HCT116 (cell line): ENCODE data around the gene CEMP1. TPM values are rescaled to one million over a fixed set of nuclear protein-coding genes. Genes with fewer than 3 reads are reported as not detected.
A peak's percentile ranks its signal among the peaks of the same experiment; 100 is the strongest.

Source experiments
- ATAC-seq: fragments of 200-7000 bp; cut with Tn5 transposase; 2 replicates; pipeline ENCODE4 v1.9.1; 2020; ENCODE audit warnings: mild to moderate bottlenecking, moderate library complexity
- BruUV-seq: library from RNA; stranded (reverse); fragments of 400-500 nt; replicated peaks from 2 replicates; lab custom pipeline; 2021; lab: Mats Ljungman, UMichigan
- CTCF ChIA-PET: fragments of 300-600 bp; sonication (Branson Sonifier 250); formaldehyde crosslinking; loops from one replicate; lab custom pipeline; 2021; ENCODE audit warnings: antibody characterized with exemption; lab: Charles Lee
- POLR2A ChIA-PET: fragments of 300-600, 350-600 bp; sonication (Branson Sonifier 250); formaldehyde crosslinking; loops from one replicate; lab custom pipeline; 2021; ENCODE audit warnings: antibody characterized with exemption; lab: Charles Lee
- RAD21 ChIA-PET, 2 experiments: fragments of 300-600 bp; sonication (Branson Sonifier 250); formaldehyde crosslinking; loops; one replicate each; lab custom pipeline; 2023; ENCODE audit warnings: low total read pairs in 2 of 2; ENCODE audit not compliant: uncharacterized antibody in 2 of 2, unreplicated experiment in 2 of 2, low non-redundant PET in 1 of 2; lab: Charles Lee
- DNase-seq: peaks from one replicate; pipeline ENCODE4 v3.0.0-alpha.2; 2010; ENCODE audit warnings: low read depth, low spot score
- H2AFZ ChIP-seq: fragments of 200-600 bp; shearing (Covaris generic), sonication (generic); 2 replicates; pipeline ENCODE4 v1.6.1; 2017; ENCODE audit warnings: low read depth, mixed run types, mixed read lengths, antibody characterized with exemption, low read length; ENCODE audit not compliant: poor library complexity, severe bottlenecking
- H3K27ac ChIP-seq: 2 replicates; pipeline ENCODE4 v1.5.1; 2012; ENCODE audit warnings: low read depth, low read length
- H3K27me3 ChIP-seq: fragments of 200-600 bp; sonication (generic); 2 replicates; pipeline ENCODE4 v1.6.1; 2016; ENCODE audit warnings: mixed run types, low read length, mixed read lengths; ENCODE audit not compliant: insufficient read depth
- H3K36me3 ChIP-seq, 2 experiments: fragments of 200-500 bp in 1 of 2; fragments of 200-600 bp in 1 of 2; sonication (Bioruptor generic) in 1 of 2; sonication (generic) in 1 of 2; 2 replicates each; pipeline versions ENCODE4 v1.5.1 to v1.6.1; 2014 to 2016; ENCODE audit warnings: low read length in 2 of 2, inconsistent platforms in 1 of 2, mixed read lengths in 1 of 2, mixed run types in 1 of 2; ENCODE audit not compliant: insufficient read depth in 2 of 2, control insufficient read depth in 1 of 2
- H3K4me1 ChIP-seq, 2 experiments: fragments of 200-600 bp in 1 of 2; sonication (generic) in 1 of 2; 2 replicates each; pipeline versions ENCODE4 v1.5.1 to v1.6.1; 2012 to 2017; ENCODE audit warnings: low read length in 2 of 2, inconsistent platforms in 1 of 2, mild to moderate bottlenecking in 1 of 2, mixed read lengths in 1 of 2, mixed run types in 1 of 2, moderate library complexity in 1 of 2; ENCODE audit not compliant: insufficient read depth in 2 of 2, control insufficient read depth in 1 of 2
- H3K4me2 ChIP-seq: fragments of 200-600 bp; sonication (generic); 2 replicates; pipeline ENCODE4 v1.6.1; 2017; ENCODE audit warnings: mixed run types, low read length, mixed read lengths
- H3K4me3 ChIP-seq, 2 experiments: fragments of 200-600 bp in 1 of 2; sonication (generic) in 1 of 2; replicated peaks in 1 of 2; 2 replicates each; pipeline ENCODE4 v1.5.1; 2011 to 2016; ENCODE audit warnings: low read length in 2 of 2, control low read depth in 1 of 2, low read depth in 1 of 2, mild to moderate bottlenecking in 1 of 2, mixed read lengths in 1 of 2, mixed run types in 1 of 2
- H3K79me2 ChIP-seq: fragments of 200-600 bp; sonication (generic); 2 replicates; pipeline ENCODE4 v1.6.1; 2017; ENCODE audit warnings: mild to moderate bottlenecking, mixed run types, low read length, moderate library complexity, mixed read lengths; ENCODE audit not compliant: insufficient read depth
- H3K9ac ChIP-seq: fragments of 200-600 bp; sonication (generic); 2 replicates; pipeline ENCODE4 v1.6.1; 2016; ENCODE audit warnings: low read length, mixed read lengths
- H3K9me2 ChIP-seq: fragments of 200-600 bp; sonication (generic), shearing (Covaris generic); 2 replicates; pipeline ENCODE4 v1.6.1; 2017; ENCODE audit warnings: mixed run types, mild to moderate bottlenecking, moderate library complexity; ENCODE audit not compliant: insufficient read depth
- H3K9me3 ChIP-seq, 2 experiments: fragments of 200-500 bp in 1 of 2; fragments of 200-600 bp in 1 of 2; sonication (Bioruptor generic) in 1 of 2; sonication (generic) in 1 of 2; 2 replicates each; pipeline ENCODE4 v1.6.1; 2014 to 2017; ENCODE audit warnings: low read length in 2 of 2, mixed read lengths in 2 of 2, inconsistent platforms in 1 of 2, low read depth in 1 of 2, mild to moderate bottlenecking in 1 of 2, mixed run types in 1 of 2, moderate library complexity in 1 of 2; ENCODE audit not compliant: control insufficient read depth in 1 of 2, insufficient read depth in 1 of 2
- H4K20me1 ChIP-seq: fragments of 200-600 bp; sonication (generic), shearing (Covaris generic); 2 replicates; pipeline ENCODE4 v1.6.1; 2017; ENCODE audit warnings: mixed run types, mild to moderate bottlenecking, moderate library complexity; ENCODE audit not compliant: insufficient read depth
- RAD21 ChIP-seq: IDR thresholded peaks from 2 replicates; pipeline ENCODE4 v1.6.1; 2012; ENCODE audit warnings: low read depth, mild to moderate bottlenecking
- SIN3A ChIP-seq: IDR thresholded peaks from 2 replicates; pipeline ENCODE4 v1.6.1; 2012; ENCODE audit warnings: low read depth
- YY1 ChIP-seq: IDR thresholded peaks from 2 replicates; pipeline ENCODE4 v1.6.1; 2011; ENCODE audit warnings: low read length, low read depth, moderate library complexity, mild to moderate bottlenecking; ENCODE audit not compliant: insufficient replicate concordance; ENCODE audit errors: extremely low read depth
- intact Hi-C: fragments of 100-400 bp; cut with micrococcal nuclease; formaldehyde crosslinking; loops from 2 replicates; pipeline ENCODE4 v1.10.0; 2022
- total RNA-seq: library from RNA; stranded (reverse); gene quantifications from one replicate; pipeline ENCODE4 v1.2.1, GENCODE V29; 2021; ENCODE audit not compliant: unreplicated experiment
- TF ChIP-seq, protein P1 (sequence below), 3 experiments: fragments of 200-600 bp in 1 of 3; sonication (generic) in 1 of 3; IDR thresholded peaks in 2 of 3; conservative IDR thresholded peaks in 1 of 3; 2 replicates each; pipeline ENCODE4 v1.5.1; 2012 to 2017; ENCODE audit warnings: low read depth in 2 of 3, low read length in 2 of 3, antibody characterized with exemption in 1 of 3, borderline replicate concordance in 1 of 3, control low read depth in 1 of 3, mild to moderate bottlenecking in 1 of 3, mixed read lengths in 1 of 3, mixed run types in 1 of 3, moderate library complexity in 1 of 3; ENCODE audit not compliant: insufficient read depth in 1 of 3

The CEMP1 gene
- total RNA-seq, 1 experiment from 2014 or later, result 0.32 TPM

DNA sequence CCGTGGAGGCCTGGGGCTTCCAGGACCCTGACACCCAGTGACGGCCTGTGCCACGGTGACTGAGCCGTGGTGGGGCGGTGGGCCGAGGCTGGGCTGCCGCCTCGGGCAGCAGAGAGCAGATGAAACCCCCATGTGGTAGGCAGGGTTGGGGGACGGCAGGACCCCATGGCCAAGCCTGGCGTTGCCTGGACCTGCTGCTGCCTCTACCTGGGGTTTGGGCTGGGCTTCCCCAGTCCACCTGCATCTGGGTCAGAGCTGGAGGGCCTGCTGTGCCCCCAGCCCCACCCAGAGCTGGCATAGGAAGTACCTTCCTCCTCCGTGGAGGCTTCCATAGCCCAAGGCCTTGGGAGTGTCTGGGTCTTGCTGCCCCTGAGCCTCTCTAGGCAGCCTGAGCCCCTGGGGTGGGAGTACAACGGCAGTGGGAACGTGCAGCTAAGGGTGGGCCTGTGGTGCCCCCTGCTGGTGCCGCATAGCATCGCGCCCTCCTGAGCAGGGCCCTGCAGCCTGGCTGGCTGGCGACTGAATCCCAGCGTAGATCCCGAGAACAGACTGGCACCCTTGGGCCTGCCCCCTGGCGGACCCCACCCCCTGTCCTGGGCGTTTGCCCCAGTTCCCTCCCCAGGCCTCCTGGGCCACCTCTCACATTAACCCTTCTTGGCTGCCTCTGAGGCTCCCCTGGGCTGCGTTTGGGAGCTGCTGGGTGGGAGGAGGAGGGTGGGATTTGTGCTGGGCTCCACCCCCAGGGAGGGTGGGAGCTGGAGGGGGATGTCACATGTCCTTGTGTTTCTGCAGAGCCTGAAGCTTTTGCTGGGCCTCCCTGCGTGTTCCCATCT is 30.1 kb downstream of the CEMP1 start:
- H3K27ac ChIP-seq, result no peak overlapping the region; the same call in 1 of the 2 replicates
- H3K9ac ChIP-seq, result no peak overlapping the region
- ChIA-PET POLR2A (interaction anchor here (1.0 kb wide), 1 partner anchor 32 kb away, joined by 3 read pairs; no protein-coding TSS in a partner anchor), CTCF (interaction anchor here (0.5 to 1.7 kb wide), 12 partner anchors 10 to 636 kb away, joined by 3 to 15 read pairs (median 4); partner anchors contain the start of gene ECI1), RAD21 (interaction anchor here (0.9 kb wide), 2 partner anchors 26 to 307 kb away, joined by 3 to 6 read pairs; partner anchors contain the start of gene TBC1D24 (in 1 of the 2))
- no peak overlapping the region for H3K4me3 ChIP-seq
- no TSS peak for BruUV-seq
- no peak overlapping the region for H2AFZ ChIP-seq
- H3K27me3 ChIP-seq, result no peaks in the 10 kb centered on the region
- no peaks in the 10 kb centered on the region for H3K79me2 ChIP-seq
- H3K9me2 ChIP-seq, result no peaks in the 10 kb centered on the region
- ATAC-seq (peak; percentile 95), DNase-seq (no peak)
- TF ChIP-seq RAD21 (peak; percentile 97), YY1 (no peak), SIN3A (no peak)
- TF ChIP-seq, protein P1, sequence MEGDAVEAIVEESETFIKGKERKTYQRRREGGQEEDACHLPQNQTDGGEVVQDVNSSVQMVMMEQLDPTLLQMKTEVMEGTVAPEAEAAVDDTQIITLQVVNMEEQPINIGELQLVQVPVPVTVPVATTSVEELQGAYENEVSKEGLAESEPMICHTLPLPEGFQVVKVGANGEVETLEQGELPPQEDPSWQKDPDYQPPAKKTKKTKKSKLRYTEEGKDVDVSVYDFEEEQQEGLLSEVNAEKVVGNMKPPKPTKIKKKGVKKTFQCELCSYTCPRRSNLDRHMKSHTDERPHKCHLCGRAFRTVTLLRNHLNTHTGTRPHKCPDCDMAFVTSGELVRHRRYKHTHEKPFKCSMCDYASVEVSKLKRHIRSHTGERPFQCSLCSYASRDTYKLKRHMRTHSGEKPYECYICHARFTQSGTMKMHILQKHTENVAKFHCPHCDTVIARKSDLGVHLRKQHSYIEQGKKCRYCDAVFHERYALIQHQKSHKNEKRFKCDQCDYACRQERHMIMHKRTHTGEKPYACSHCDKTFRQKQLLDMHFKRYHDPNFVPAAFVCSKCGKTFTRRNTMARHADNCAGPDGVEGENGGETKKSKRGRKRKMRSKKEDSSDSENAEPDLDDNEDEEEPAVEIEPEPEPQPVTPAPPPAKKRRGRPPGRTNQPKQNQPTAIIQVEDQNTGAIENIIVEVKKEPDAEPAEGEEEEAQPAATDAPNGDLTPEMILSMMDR (IDR thresholded peaks at IDR 0.05 in 2 of 3, conservative IDR thresholded peaks at IDR 0.05 in 1 of 3; ENCODE audit: borderline replicate concordance in 1 of 3, insufficient read depth in 1 of 3, low read depth in 2 of 3, low read length in 2 of 3), result peak; percentile 85 to 97 (median 95); a peak in 5 of 6 replicates
- no peaks in the 10 kb centered on the region for H3K9me3 ChIP-seq
- no peaks in the 10 kb centered on the region for H4K20me1 ChIP-seq
- intact Hi-C loops, result loop anchor here (5.0 to 10.0 kb wide), 3 partner anchors 159 to 306 kb away; partner anchors contain the start of genes ABCA3, CASKIN1 and RNPS1
- H3K4me1 ChIP-seq, result peaks cover 3 to 12% of the 10 kb centered on the region in 2 experiments; a peak in 3 of 4 replicates
- H3K36me3 ChIP-seq, result peaks cover 0 to 4% of the 10 kb centered on the region in 2 experiments; a peak in 1 of 4 replicates
- H3K4me2 ChIP-seq, result peak overlapping the region; percentile 34
